ENCODE results near the gene PGM5. TPM values are rescaled to one million over a fixed set of nuclear protein-coding genes. Genes with fewer than 3 reads are reported as not detected.
"Not testable (repeated sequence)": the region's sequence is repeated elsewhere in the genome, so short reads cannot be mapped to it uniquely, and the experiment has no call there.

PGM5 gene
- total RNA-seq, 1 donor from 2014 or later, result under 0.01 TPM

DNA sequence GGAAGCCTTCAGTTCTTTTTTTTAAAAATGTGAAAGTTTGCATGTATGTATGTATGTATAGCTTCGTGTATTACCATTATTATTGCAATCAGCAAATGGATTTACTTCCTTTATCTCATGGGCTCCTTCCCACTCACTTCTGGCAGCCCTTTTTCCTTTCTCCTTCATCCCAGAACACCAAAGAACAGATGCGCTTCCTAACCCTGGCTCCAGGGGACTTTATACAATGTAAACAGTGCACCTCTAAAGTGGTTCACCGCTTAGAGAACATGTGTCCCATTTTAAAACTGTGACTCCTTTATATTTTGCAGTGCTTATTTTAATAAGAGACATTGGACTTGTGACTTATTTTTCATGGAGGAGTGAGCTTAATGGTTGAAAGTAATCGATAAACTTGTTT, 13.2 kb upstream of the PGM5 start:
- not testable (repeated sequence) for H3K4me3 ChIP-seq (ENCODE audit: low read depth, low read length); FAIRE-seq; DNase-seq (ENCODE audit: low read depth); H3K27me3 ChIP-seq (ENCODE audit: control insufficient read depth, insufficient read depth, low read length); H3K36me3 ChIP-seq (ENCODE audit: control insufficient read depth, insufficient read depth, low read length)

DNA sequence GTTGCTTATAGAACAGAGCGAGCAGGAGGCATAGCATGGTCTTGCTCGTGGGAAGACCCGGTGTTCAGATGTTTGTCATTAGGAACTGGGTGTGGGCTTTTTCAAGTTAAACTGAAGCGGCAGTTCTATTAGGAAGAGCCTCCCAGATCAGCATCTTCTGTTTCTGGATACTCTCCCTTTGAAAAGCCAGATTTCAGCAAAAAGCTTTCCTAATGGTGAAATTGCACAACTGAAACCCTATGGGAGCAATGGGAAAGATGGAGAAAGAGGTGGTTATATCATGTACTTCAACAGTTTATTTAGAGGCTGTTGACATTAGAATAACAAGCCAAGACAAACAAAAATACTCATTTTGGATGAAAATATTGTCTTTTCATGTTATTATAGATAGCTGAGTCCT, 12.4 kb upstream of the PGM5 start:
- H3K36me3 ChIP-seq (ENCODE audit: control insufficient read depth, insufficient read depth, low read length); H3K4me3 ChIP-seq (ENCODE audit: low read depth, low read length); DNase-seq (ENCODE audit: low read depth); FAIRE-seq; H3K27me3 ChIP-seq (ENCODE audit: control insufficient read depth, insufficient read depth, low read length): not testable (repeated sequence)

DNA sequence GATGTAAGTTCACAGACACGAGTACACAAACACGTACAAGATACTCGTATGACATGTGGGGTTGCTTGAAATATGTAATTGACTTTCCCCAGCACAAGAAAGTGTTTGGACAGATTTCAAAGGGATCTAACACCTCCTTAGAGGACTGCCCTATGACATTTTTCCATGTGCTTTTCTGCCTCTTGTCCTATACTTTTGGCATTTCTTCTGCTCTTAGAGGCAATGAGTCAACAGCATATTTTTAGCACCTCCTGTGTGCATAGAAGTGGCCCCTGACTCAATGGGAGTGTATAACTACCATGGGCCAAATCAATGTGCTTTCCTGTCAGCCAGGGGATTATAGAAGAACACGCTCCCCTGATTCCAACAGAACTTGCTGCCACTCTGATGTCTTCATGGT, 4.7 kb upstream of the PGM5 start:
- H3K4me3 ChIP-seq (ENCODE audit: low read depth, low read length); H3K27me3 ChIP-seq (ENCODE audit: control insufficient read depth, insufficient read depth, low read length); H3K36me3 ChIP-seq (ENCODE audit: control insufficient read depth, insufficient read depth, low read length); DNase-seq (ENCODE audit: low read depth); FAIRE-seq: not testable (repeated sequence)

- not testable (repeated sequence) for FAIRE-seq; H3K27me3 ChIP-seq (ENCODE audit: control insufficient read depth, insufficient read depth, low read length); H3K36me3 ChIP-seq (ENCODE audit: control insufficient read depth, insufficient read depth, low read length); H3K4me3 ChIP-seq (ENCODE audit: low read depth, low read length); DNase-seq (ENCODE audit: low read depth)
Observed at GRCh38 chr9:68355993-68356379, 425 bp upstream of the PGM5 start.

DNA sequence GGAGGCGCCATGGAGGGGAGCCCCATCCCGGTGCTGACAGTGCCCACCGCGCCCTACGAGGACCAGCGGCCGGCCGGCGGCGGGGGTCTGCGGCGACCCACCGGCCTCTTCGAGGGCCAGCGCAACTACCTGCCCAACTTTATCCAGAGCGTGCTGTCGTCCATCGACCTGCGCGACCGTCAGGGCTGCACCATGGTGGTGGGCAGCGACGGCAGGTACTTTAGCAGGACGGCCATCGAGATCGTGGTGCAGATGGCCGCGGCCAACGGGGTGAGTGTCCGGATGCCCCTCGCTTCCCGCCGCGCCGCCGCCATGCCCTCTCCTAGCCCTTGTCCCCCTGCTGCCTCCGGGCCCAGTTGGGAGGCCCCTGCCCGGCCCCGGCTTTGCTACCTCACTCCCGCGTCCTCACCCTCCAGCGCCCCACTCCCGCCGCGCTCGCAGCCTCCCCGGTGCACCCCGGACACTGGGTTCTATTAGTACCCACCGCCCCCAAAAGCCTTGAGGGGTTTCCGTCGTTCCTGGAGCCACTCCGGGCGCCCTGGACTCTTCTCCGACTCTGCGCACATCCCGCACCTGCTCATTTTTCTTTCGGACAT, 806 bp downstream of the PGM5 start:
- H3K36me3 ChIP-seq (ENCODE audit: control insufficient read depth, insufficient read depth, low read length); H3K27me3 ChIP-seq (ENCODE audit: control insufficient read depth, insufficient read depth, low read length); DNase-seq (ENCODE audit: low read depth); FAIRE-seq: not testable (repeated sequence)
- peak overlapping the region; percentile 6 for H3K4me3 ChIP-seq (ENCODE audit: low read depth, low read length)

- DNase-seq (ENCODE audit: low read depth); FAIRE-seq; H3K36me3 ChIP-seq (ENCODE audit: control insufficient read depth, insufficient read depth, low read length); H3K27me3 ChIP-seq (ENCODE audit: control insufficient read depth, insufficient read depth, low read length); H3K4me3 ChIP-seq (ENCODE audit: low read depth, low read length): not testable (repeated sequence)
Observed at GRCh38 chr9:68366933-68367547, 10.6 kb downstream of the PGM5 start.

GRCh38 chr9:68375789-68376188, 19.4 kb downstream of the PGM5 start:
- not testable (repeated sequence) for H3K4me3 ChIP-seq (ENCODE audit: low read depth, low read length); FAIRE-seq; H3K27me3 ChIP-seq (ENCODE audit: control insufficient read depth, insufficient read depth, low read length); H3K36me3 ChIP-seq (ENCODE audit: control insufficient read depth, insufficient read depth, low read length); DNase-seq (ENCODE audit: low read depth)

DNA sequence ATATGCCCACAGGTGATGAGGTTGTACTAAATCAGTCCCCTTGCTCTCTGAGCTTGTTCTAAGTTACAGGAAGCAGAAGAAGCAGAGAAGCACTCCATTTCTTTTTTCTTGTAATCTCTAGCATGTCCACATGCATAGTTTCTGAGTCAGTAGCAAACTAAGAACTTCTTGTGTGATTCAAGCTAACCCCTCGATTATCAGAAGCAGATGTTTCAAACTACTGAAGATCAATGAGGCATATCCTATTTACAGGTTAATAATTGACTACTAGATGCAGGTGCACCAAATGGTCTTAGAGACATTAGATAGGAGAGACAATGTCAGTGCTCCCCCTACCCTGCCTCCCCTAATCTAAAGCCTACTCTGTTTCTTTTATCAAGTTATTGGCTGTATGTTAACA, 21.3 kb downstream of the PGM5 start:
- not testable (repeated sequence) for H3K27me3 ChIP-seq (ENCODE audit: control insufficient read depth, insufficient read depth, low read length); H3K36me3 ChIP-seq (ENCODE audit: control insufficient read depth, insufficient read depth, low read length); H3K4me3 ChIP-seq (ENCODE audit: low read depth, low read length); DNase-seq (ENCODE audit: low read depth); FAIRE-seq

DNA sequence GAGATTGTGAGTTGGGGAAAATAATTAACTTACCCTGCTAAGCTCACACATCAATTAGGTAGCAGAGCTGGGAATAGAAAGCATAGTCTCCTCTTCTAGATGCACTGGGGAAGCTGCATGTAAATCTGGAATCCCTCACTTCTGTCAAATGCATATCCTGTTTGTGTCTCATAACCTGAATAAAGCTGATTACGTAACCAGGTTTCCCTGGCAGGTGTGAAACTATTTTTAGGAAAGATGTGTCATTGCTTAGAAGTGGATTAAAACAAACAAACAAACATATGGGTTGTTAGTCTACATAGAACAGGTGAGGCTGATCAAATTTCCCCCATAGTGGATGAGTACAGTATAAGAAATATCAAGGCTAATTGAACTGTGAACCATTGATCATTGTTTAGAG, 27.5 kb downstream of the PGM5 start:
- FAIRE-seq, result not testable (repeated sequence)

GRCh38 chr9:68389558-68389957, 33.1 kb downstream of the PGM5 start:
- peak; percentile 7 for DNase-seq (ENCODE audit: low read depth)
- not testable (repeated sequence) for H3K4me3 ChIP-seq (ENCODE audit: low read depth, low read length); FAIRE-seq; H3K27me3 ChIP-seq (ENCODE audit: control insufficient read depth, insufficient read depth, low read length); H3K36me3 ChIP-seq (ENCODE audit: control insufficient read depth, insufficient read depth, low read length)

More for the DNA sequence above, 27.5 kb downstream of the PGM5 start:
- H3K36me3 ChIP-seq (ENCODE audit: control insufficient read depth, insufficient read depth, low read length); H3K27me3 ChIP-seq (ENCODE audit: control insufficient read depth, insufficient read depth, low read length); H3K4me3 ChIP-seq (ENCODE audit: low read depth, low read length): not testable (repeated sequence)
- peak; percentile 51 for DNase-seq (ENCODE audit: low read depth)

- not testable (repeated sequence) for H3K36me3 ChIP-seq (ENCODE audit: control insufficient read depth, insufficient read depth, low read length)
Observed at GRCh38 chr9:68390737-68391136, 34.3 kb downstream of the PGM5 start.

DNA sequence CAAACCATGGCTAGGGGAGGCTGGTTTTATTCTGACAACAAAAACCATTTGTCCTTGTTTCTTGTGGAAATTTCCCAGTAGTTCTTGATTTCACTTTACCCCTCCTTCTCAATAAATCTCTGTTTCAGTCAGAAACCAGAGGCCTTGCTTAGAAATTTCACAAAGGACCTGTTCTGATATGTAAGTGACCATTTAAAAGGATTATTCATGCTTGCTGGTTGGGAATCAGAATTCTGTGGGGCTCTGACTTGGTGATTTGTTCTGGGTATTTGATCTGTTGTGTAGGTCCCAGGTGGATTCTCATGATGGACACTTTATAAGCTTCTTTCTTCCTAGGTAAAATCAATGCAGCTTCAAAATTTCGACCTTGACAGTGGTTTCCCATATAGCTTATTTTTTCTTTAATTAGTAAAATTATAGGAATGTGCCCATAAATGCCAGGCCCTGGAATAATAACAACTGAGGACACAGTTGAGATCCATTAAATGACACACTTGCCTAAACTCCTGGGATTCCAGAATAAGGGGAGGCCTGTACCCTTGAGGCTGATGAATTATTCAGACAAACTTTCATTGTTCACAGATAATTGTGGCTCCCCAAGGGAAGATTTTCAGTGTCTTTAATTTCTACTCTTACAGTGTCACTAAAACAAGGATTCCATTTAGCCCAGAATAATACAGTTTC, 40.1 kb downstream of the PGM5 start:
- FAIRE-seq; DNase-seq (ENCODE audit: low read depth); H3K4me3 ChIP-seq (ENCODE audit: low read depth, low read length): not testable (repeated sequence)

More at GRCh38 chr9:68390737-68391136, 34.3 kb downstream of the PGM5 start:
- DNase-seq (ENCODE audit: low read depth); H3K4me3 ChIP-seq (ENCODE audit: low read depth, low read length); FAIRE-seq; H3K27me3 ChIP-seq (ENCODE audit: control insufficient read depth, insufficient read depth, low read length): not testable (repeated sequence)

GRCh38 chr9:68397095-68397423, 40.6 kb downstream of the PGM5 start:
- FAIRE-seq; DNase-seq (ENCODE audit: low read depth); H3K36me3 ChIP-seq (ENCODE audit: control insufficient read depth, insufficient read depth, low read length); H3K27me3 ChIP-seq (ENCODE audit: control insufficient read depth, insufficient read depth, low read length); H3K4me3 ChIP-seq (ENCODE audit: low read depth, low read length): not testable (repeated sequence)

More for the DNA sequence above, 40.1 kb downstream of the PGM5 start:
- not testable (repeated sequence) for H3K36me3 ChIP-seq (ENCODE audit: control insufficient read depth, insufficient read depth, low read length); H3K27me3 ChIP-seq (ENCODE audit: control insufficient read depth, insufficient read depth, low read length)

GRCh38 chr9:68397796-68398195, 41.4 kb downstream of the PGM5 start:
- H3K36me3 ChIP-seq (ENCODE audit: control insufficient read depth, insufficient read depth, low read length); H3K4me3 ChIP-seq (ENCODE audit: low read depth, low read length); DNase-seq (ENCODE audit: low read depth); FAIRE-seq; H3K27me3 ChIP-seq (ENCODE audit: control insufficient read depth, insufficient read depth, low read length): not testable (repeated sequence)

GRCh38 chr9:68398324-68398723, 41.9 kb downstream of the PGM5 start:
- not testable (repeated sequence) for H3K27me3 ChIP-seq (ENCODE audit: control insufficient read depth, insufficient read depth, low read length); DNase-seq (ENCODE audit: low read depth); H3K4me3 ChIP-seq (ENCODE audit: low read depth, low read length); FAIRE-seq; H3K36me3 ChIP-seq (ENCODE audit: control insufficient read depth, insufficient read depth, low read length)
